Activated T-cell treated with anti-CD3 and anti-CD28 coated beads, Interleukin-2, amount 50 U/mL, for 72 hours (primary cell): Measurements from ENCODE around the gene PHLDB1. TPM values are rescaled to one million over a fixed set of nuclear protein-coding genes. Genes with fewer than 3 reads are reported as not detected.
"Not testable (repeated sequence)": the region's sequence is repeated elsewhere in the genome, so short reads cannot be mapped to it uniquely, and the experiment has no call there.

ENCODE experiments used
- ATAC-seq, 2 donors: fragments of 150-1000 bp; cut with Tn5 transposase; replicated peaks in 1 of 2; 2 replicates each; pipeline ENCODE4 v1.10.0; 2021; ENCODE audit warnings: moderate library complexity in 2 of 2, mild to moderate bottlenecking in 1 of 2
- DNase-seq, 2 donors: peaks; one replicate each; pipeline ENCODE4 v3.0.0; 2021 to 2022; ENCODE audit warnings: mixed read lengths in 1 of 2
- H3K27ac Mint-ChIP-seq: one replicate; pipeline ENCODE4 v1.8.0; 2022; ENCODE audit warnings: mild to moderate bottlenecking, moderate library complexity, mixed read lengths
- H3K27me3 Mint-ChIP-seq: one replicate; pipeline ENCODE4 v1.8.0; 2022; ENCODE audit warnings: low read depth, mixed read lengths
- H3K36me3 Mint-ChIP-seq, 2 donors: one replicate each; pipeline ENCODE4 v1.8.0; 2022; ENCODE audit warnings: mixed read lengths in 2 of 2, mild to moderate bottlenecking in 1 of 2; ENCODE audit not compliant: insufficient read depth in 2 of 2
- H3K4me1 Mint-ChIP-seq: one replicate; pipeline ENCODE4 v1.8.0; 2022; ENCODE audit warnings: low read depth, mixed read lengths
- H3K4me3 Mint-ChIP-seq, 2 donors: one replicate each; pipeline ENCODE4 v1.8.0; 2022; ENCODE audit warnings: mild to moderate bottlenecking in 2 of 2, mixed read lengths in 2 of 2, moderate library complexity in 2 of 2
- H3K9me3 Mint-ChIP-seq, 2 donors: one replicate each; pipeline ENCODE4 v1.8.0; 2022; ENCODE audit warnings: mixed read lengths in 2 of 2
- total RNA-seq, 2 donors: library from RNA; stranded (reverse); gene quantifications; one replicate each; pipeline ENCODE4 v1.2.3, GENCODE V29; 2022

Gene PHLDB1
- total RNA-seq, 2 donors from 2014 or later, result 3.6 to 3.8 TPM

GRCh38 chr11:118592616-118593367, 14.6 kb upstream of the PHLDB1 start:
- Mint-ChIP-seq H3K4me3 (no peak overlapping the region), H3K36me3 (peaks cover 5 to 24% of the 10 kb centered on the region in 2 donors), H3K4me1 (peaks cover 12% of the 10 kb centered on the region), H3K27ac (no peak overlapping the region), H3K9me3 (no peaks in the 10 kb centered on the region), H3K27me3 (no peaks in the 10 kb centered on the region)
- no peak for ATAC-seq
- DNase-seq, result no peak

DNA sequence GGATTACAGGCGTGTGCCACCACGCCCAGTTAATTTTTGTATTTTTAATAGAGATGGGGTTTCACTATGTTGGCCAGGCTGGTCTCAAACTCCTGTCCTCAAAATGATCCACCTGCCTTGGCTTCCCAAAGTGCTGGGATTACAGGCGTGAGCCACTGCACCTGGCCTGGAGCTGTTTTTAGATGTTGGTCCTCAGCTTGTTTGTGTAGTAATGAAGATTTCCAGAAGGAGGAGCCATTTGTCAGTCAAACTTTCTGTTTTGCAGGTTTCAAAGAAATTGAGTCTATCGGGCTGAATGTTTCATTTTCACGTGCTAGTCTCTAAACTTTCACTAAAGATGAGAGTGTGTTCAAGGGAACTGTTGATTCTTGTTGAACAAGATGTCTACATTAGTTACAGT, 12.4 kb upstream of the PHLDB1 start:
- DNase-seq, result peak; percentile 13 to 26
- Mint-ChIP-seq H3K36me3 (peaks cover 7 to 27% of the 10 kb centered on the region in 2 donors), H3K4me1 (peaks cover 12% of the 10 kb centered on the region)
- not testable (repeated sequence) for H3K9me3 Mint-ChIP-seq, H3K27me3 Mint-ChIP-seq, H3K4me3 Mint-ChIP-seq, H3K27ac Mint-ChIP-seq
- ATAC-seq, result peak; percentile 56 to 65

- H3K36me3 Mint-ChIP-seq, result peaks cover 7 to 24% of the 10 kb centered on the region in 2 donors
- DNase-seq (no peak), ATAC-seq (no peak)
- H3K27ac Mint-ChIP-seq, result peak overlapping the region; percentile 75
- peaks cover 12% of the 10 kb centered on the region for H3K4me1 Mint-ChIP-seq
- no peaks in the 10 kb centered on the region for H3K27me3 Mint-ChIP-seq
- no peaks in the 10 kb centered on the region for H3K9me3 Mint-ChIP-seq
- H3K4me3 Mint-ChIP-seq, result no peak overlapping the region
These were observed 10.9 kb upstream of the PHLDB1 start for GRCh38 chr11:118596224-118597146.

DNA sequence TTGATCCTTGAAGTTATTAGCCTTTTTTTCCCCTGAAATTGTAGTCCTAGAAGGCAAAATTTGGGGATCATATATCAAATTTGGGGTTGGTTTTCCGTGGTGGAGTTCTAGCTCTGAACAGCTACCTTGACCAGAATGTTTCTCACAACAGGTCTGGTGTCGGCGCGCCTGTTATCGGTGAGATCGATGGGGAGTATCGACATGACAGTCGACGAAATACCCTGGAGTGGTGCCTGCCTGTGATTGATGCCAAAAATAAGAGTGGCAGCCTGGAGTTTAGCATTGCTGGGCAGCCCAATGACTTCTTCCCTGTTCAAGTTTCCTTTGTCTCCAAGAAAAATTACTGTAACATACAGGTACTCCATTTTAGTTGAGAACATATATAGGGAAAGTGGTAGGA, 9.9 kb upstream of the PHLDB1 start:
- Mint-ChIP-seq H3K27me3 (no peaks in the 10 kb centered on the region), H3K4me3 (no peak overlapping the region), H3K9me3 (no peaks in the 10 kb centered on the region), H3K27ac (no peak overlapping the region), H3K36me3 (peaks cover 9 to 25% of the 10 kb centered on the region in 2 donors), H3K4me1 (peaks cover 12% of the 10 kb centered on the region)
- ATAC-seq, result no peak
- no peak for DNase-seq

DNA sequence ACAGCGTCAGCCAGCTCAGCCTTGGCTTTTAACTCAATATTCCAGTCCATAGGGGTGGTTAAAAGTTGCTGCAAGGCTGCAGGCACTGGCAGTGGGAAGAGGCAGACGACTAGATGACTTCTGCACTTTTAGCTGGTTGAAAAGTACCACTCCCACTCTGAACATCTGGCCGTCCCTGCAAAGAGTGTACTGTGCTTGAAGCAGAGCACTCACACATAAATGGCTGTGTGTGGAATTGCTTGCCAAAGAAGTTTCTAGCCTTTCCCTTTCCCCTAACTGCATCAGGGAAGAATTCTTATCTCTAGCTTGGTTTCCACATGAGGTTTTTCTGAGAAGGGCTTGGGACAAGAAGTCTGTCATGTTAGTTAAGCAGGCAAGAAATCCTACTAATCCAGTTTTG, 5.1 kb upstream of the PHLDB1 start:
- no peaks in the 10 kb centered on the region for H3K4me1 Mint-ChIP-seq
- H3K4me3 Mint-ChIP-seq, result no peak overlapping the region
- no peaks in the 10 kb centered on the region for H3K9me3 Mint-ChIP-seq
- ATAC-seq (no peak), DNase-seq (no peak)
- H3K27me3 Mint-ChIP-seq, result peaks cover 8% of the 10 kb centered on the region
- H3K36me3 Mint-ChIP-seq, result peaks cover 6 to 23% of the 10 kb centered on the region in 2 donors
- no peak overlapping the region for H3K27ac Mint-ChIP-seq

DNA sequence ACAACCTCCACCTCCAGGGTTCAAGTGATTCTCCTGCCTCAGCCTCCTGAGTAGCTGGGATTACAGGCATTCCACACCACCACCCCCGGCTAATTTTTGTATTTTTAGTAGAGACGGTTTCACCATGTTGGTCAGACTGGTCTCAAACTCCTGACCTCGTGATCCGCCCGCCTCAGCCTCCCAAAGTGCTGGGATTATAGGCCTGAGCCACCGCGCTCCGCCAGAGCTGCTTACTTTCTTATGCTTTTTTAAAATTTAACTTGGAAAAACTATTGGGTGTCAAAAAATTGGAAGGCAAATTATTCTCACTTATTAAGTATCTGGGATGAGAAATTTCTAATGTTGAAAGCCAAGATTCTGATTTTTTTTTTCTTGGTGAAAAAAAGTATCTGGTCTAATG, 3.7 kb upstream of the PHLDB1 start:
- H3K36me3 Mint-ChIP-seq, result peaks cover 4 to 17% of the 10 kb centered on the region in 2 donors
- not testable (repeated sequence) for ATAC-seq, H3K4me3 Mint-ChIP-seq, DNase-seq, H3K4me1 Mint-ChIP-seq, H3K27ac Mint-ChIP-seq, H3K9me3 Mint-ChIP-seq
- H3K27me3 Mint-ChIP-seq, result peaks cover 11% of the 10 kb centered on the region

- DNase-seq (no peak), ATAC-seq (no peak)
- no peaks in the 10 kb centered on the region for H3K9me3 Mint-ChIP-seq
- no peak overlapping the region for H3K4me3 Mint-ChIP-seq
- H3K4me1 Mint-ChIP-seq, result peaks cover 12% of the 10 kb centered on the region
- peaks cover 19% of the 10 kb centered on the region for H3K27me3 Mint-ChIP-seq
- H3K27ac Mint-ChIP-seq, result no peak overlapping the region
- peaks cover 9 to 14% of the 10 kb centered on the region in 2 donors for H3K36me3 Mint-ChIP-seq
These were observed 2.8 kb upstream of the PHLDB1 start for GRCh38 chr11:118604566-118604965.

DNA sequence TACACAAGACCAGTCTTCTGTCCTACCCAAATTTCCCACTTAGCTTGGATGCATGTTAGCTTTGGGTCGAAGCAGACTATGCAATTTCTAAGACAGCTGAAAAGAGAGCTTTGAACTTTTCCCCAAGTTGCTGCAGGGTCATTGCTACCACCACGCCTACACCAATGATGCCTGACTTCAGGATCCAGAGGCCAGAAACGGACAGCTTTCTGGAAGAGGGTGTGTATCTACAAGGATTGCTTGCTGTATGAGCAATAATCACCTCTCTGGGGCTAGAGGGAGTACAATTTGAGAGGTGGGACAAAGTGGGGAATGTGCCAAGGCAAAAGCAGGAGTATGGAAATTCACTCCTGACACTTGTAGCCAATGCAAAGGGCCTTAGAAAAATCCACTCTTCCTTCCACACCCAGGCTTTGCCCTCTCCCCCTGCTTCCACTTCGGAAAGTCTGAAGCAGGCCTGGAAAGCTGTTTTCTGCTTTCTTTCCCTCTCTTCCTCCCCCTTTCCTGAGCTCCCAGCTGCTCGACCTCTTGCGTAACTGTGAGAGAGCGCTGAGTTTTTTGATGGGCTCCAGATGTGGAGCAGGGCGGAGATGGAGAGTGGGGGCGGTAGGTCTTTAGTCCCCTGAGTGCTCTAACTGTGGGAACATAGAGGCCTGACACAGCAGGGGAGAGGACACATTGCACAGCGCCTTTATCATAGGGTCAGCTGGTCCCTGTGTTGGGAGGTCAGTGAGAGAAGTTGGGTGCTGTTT, 2.1 kb upstream of the PHLDB1 start:
- peaks cover 26% of the 10 kb centered on the region for H3K27me3 Mint-ChIP-seq
- ATAC-seq, result no peak
- peaks cover 18% of the 10 kb centered on the region for H3K4me1 Mint-ChIP-seq
- no peak for DNase-seq
- no peak overlapping the region for H3K4me3 Mint-ChIP-seq
- H3K27ac Mint-ChIP-seq, result no peak overlapping the region
- H3K9me3 Mint-ChIP-seq, result no peaks in the 10 kb centered on the region
- H3K36me3 Mint-ChIP-seq, result peaks cover 8% of the 10 kb centered on the region in 2 donors

DNA sequence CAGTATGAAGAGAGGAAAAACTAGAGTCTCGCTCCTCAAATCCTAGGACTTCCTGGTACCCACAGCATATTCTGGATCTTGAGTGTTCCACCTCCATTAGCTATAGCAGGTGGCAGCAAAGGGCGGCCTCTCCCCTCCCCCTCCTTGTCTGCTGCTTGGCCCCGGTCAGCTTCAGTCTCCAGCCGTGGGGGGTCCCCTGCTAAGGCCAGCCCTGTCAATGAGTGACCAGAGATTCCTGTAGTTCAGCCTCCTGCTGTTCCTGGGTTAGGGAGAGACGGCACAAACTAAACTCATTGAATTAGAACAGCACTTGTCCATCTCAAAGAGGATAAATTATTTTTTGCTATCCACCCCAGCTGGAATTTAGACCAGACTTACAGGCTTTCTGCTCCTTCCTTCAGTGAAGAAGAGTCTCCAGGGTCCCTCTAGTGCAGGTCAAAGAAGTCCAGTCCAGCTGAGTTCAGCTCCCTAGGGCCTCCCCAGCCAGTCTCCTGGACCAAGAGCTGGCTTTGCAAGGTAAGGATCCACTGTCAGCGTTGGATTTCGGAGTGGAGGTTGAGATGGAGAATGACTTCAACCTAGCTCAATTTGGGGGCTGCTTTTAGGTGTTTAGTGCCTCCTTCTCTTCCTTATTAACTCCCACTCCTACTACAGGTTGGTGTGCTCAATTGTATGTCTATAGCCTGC, 1.1 kb upstream of the PHLDB1 start:
- DNase-seq (no peak), ATAC-seq (no peak)
- Mint-ChIP-seq H3K4me3 (peak overlapping the region; percentile 57 to 67), H3K36me3 (peaks cover 8% of the 10 kb centered on the region in 2 donors), H3K4me1 (peaks cover 22% of the 10 kb centered on the region), H3K27me3 (peaks cover 26% of the 10 kb centered on the region), H3K27ac (no peak overlapping the region), H3K9me3 (no peaks in the 10 kb centered on the region)

GRCh38 chr11:118606844-118607228, 579 bp upstream of the PHLDB1 start:
- ATAC-seq, result no peak
- H3K9me3 Mint-ChIP-seq, result no peaks in the 10 kb centered on the region
- no peak overlapping the region for H3K27ac Mint-ChIP-seq
- peaks cover 8% of the 10 kb centered on the region in 2 donors for H3K36me3 Mint-ChIP-seq
- peaks cover 24% of the 10 kb centered on the region for H3K4me1 Mint-ChIP-seq
- H3K27me3 Mint-ChIP-seq, result peaks cover 26% of the 10 kb centered on the region
- no peak for DNase-seq
- H3K4me3 Mint-ChIP-seq, result peak overlapping the region; percentile 57 to 67

DNA sequence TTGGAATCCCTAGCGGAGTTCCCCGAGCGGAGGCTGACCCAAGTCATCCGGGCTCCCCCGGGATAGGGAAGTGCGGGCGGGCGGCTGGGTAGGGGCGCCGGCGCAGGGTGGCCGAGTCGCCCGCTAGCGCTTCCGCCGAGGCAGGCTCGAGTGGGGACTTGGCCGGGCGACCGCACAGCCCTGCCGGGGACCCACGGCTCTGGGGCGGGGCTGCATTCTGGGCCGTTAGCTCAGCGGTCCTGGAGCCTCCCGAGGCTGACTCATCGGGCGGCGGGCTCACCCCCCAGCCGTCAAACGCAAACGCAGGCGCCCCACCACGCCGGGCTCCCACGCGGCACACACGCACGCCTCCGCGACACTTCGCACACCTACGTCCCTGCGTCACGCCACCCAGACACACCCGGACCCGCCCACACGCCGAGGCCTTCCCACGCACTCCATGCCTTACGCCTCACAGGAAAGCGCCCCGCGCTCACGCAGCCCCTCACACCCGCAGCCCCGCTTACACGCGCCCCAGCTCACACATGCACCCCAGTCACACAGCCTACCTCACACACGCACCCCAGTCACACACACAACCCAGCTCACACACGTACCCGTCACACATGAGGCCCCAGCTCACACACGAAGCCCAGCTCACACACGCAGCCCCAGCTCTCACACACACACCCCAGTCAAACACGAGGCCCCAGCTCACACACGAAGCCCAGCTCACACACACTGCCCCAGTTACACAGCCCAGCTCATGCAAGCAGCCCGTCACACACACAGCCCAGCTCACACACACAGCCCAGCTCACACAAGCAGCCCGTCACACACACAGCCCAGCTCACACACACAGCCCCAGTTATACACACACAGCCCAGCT, 1.2 kb downstream of the PHLDB1 start:
- H3K27me3 Mint-ChIP-seq, result peaks cover 26% of the 10 kb centered on the region
- H3K36me3 Mint-ChIP-seq, result peaks cover 1 to 5% of the 10 kb centered on the region in 2 donors
- DNase-seq (peak; percentile 71 to 78), ATAC-seq (peak; percentile 69)
- H3K4me1 Mint-ChIP-seq, result peaks cover 24% of the 10 kb centered on the region
- H3K4me3 Mint-ChIP-seq, result peak overlapping the region; percentile 69 to 85
- no peaks in the 10 kb centered on the region for H3K9me3 Mint-ChIP-seq
- H3K27ac Mint-ChIP-seq, result peak overlapping the region; percentile 25
